CD4-positive, alpha-beta T cell (primary cell): ENCODE measurements around the gene IQGAP2. TPM values are rescaled to one million over a fixed set of nuclear protein-coding genes. Genes with fewer than 3 reads are reported as not detected.
A peak's percentile ranks its signal among the peaks of the same experiment; 100 is the strongest.

ENCODE experiments used
- ATAC-seq: fragments of 200-7000 bp; cut with Tn5 transposase; one replicate; pipeline ENCODE4 v1.10.0; 2022; ENCODE audit warnings: mild to moderate bottlenecking; ENCODE audit not compliant: poor library complexity
- CTCF ChIA-PET: fragments of 350-600 bp; sonication (Branson Sonifier 250); formaldehyde crosslinking; loops from one replicate; lab custom pipeline; 2021; ENCODE audit warnings: antibody characterized with exemption, inconsistent platforms; lab: Charles Lee
- POLR2A ChIA-PET: fragments of 350-600 bp; sonication (Branson Sonifier 250); formaldehyde crosslinking; loops from one replicate; lab custom pipeline; 2021; ENCODE audit warnings: antibody characterized with exemption, inconsistent platforms; lab: Charles Lee
- DNase-seq, 14 experiments: peaks; one replicate each; pipeline ENCODE4 v3.0.0-alpha.2; 2013 to 2020; ENCODE audit warnings: mixed read lengths in 2 of 14
- H3K27ac ChIP-seq, 2 donors: one replicate each; pipeline versions ENCODE4 v1.5.1 to v1.7.0; 2013; ENCODE audit warnings: low read length in 2 of 2, low read depth in 1 of 2, mild to moderate bottlenecking in 1 of 2
- H3K27me3 ChIP-seq, 2 experiments: 1 replicate in 1 of 2; 2 replicates in 1 of 2; pipeline versions ENCODE4 v1.6.1 to v1.7.0; 2013; ENCODE audit warnings: low read length in 2 of 2, control low read depth in 1 of 2, mild to moderate bottlenecking in 1 of 2, moderate library complexity in 1 of 2; ENCODE audit not compliant: insufficient read depth in 2 of 2, control insufficient read depth in 1 of 2
- H3K36me3 ChIP-seq: one replicate; pipeline ENCODE4 v1.6.1; 2013; ENCODE audit warnings: low read length, control low read depth; ENCODE audit not compliant: insufficient read depth
- H3K4me1 ChIP-seq: one replicate; pipeline ENCODE4 v1.6.1; 2013; ENCODE audit warnings: low read length, control low read depth; ENCODE audit not compliant: insufficient read depth
- H3K4me3 ChIP-seq: one replicate; pipeline ENCODE4 v1.5.1; 2013; ENCODE audit warnings: mild to moderate bottlenecking, low read length, moderate library complexity
- H3K9me3 ChIP-seq, 2 experiments: 1 replicate in 1 of 2; 2 replicates in 1 of 2; pipeline versions ENCODE4 v1.6.1 to v1.7.0; 2013; ENCODE audit warnings: low read length in 2 of 2, mild to moderate bottlenecking in 2 of 2, control low read depth in 1 of 2, moderate library complexity in 1 of 2; ENCODE audit not compliant: control insufficient read depth in 1 of 2, insufficient read depth in 1 of 2
- H3K27ac Mint-ChIP-seq: one replicate; pipeline ENCODE4 v1.8.0; 2020; ENCODE audit warnings: mixed read lengths
- H3K27me3 Mint-ChIP-seq: one replicate; pipeline ENCODE4 v1.8.0; 2021; ENCODE audit warnings: mixed read lengths
- H3K36me3 Mint-ChIP-seq: one replicate; pipeline ENCODE4 v1.8.0; 2021; ENCODE audit warnings: low read depth, mixed read lengths
- H3K4me1 Mint-ChIP-seq: one replicate; pipeline ENCODE4 v1.8.0; 2021; ENCODE audit warnings: low read depth, mixed read lengths
- H3K4me3 Mint-ChIP-seq: one replicate; pipeline ENCODE4 v1.8.0; 2020; ENCODE audit warnings: mild to moderate bottlenecking, mixed read lengths
- H3K9me3 Mint-ChIP-seq: one replicate; pipeline ENCODE4 v1.8.0; 2020; ENCODE audit warnings: mixed read lengths
- intact Hi-C, 2 experiments: fragments of 100-400 bp; cut with DNase I in 1 of 2; cut with micrococcal nuclease in 1 of 2; formaldehyde crosslinking; loops; one replicate each; pipeline versions ENCODE4 v1.15.1 to v1.9.0; 2023 to 2025; cut with DNase I, micrococcal nuclease
- total RNA-seq, 174 experiments: library from RNA in 2 of 174; stranded (reverse) in 2 of 174; gene quantifications; one replicate each; pipeline ENCODE4 v1.2.3 and lab custom pipeline; 2021 to 2026
- TF ChIP-seq, protein P1 (sequence below): fragments of 200-600 bp; IDR thresholded peaks from one replicate; pipeline ENCODE4 v1.8.0; 2022; ENCODE audit warnings: antibody characterized with exemption, mild to moderate bottlenecking

Gene IQGAP2
- total RNA-seq, 2 experiments from 2014 or later, result 58.8 TPM

DNA sequence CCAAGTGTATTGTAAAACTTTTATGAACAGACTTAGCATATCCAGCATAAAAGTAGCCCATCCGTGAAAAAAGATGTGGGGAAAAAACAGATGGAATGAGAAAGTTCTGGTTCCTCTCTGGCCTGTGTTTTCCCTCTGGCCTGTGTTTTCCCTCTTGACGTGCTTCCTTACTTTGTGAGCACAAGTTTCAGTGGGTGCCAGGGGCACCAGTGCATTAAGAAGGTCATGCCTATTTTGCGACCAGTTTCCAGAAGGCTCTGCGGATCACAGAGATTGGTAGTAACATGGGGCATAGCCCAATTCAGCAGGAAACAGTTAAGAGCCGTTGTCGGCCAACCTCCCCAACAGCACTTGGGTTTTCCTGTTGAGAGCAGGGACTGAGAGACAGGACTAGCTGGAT lies 43.7 kb downstream of the IQGAP2 start:
- CTCF ChIA-PET, result interaction anchor here (1.6 kb wide), 1 partner anchor 21 kb away, joined by 3 read pairs; no protein-coding TSS in a partner anchor
- POLR2A ChIA-PET, result interaction anchor here (1.1 kb wide), 1 partner anchor 16 kb away, joined by 3 read pairs; no protein-coding TSS in a partner anchor
- Mint-ChIP-seq H3K27ac (no peak overlapping the region), H3K4me1 (peaks cover 71% of the 10 kb centered on the region), H3K4me3 (no peak overlapping the region), H3K36me3 (peaks cover 63% of the 10 kb centered on the region), H3K27me3 (no peaks in the 10 kb centered on the region), H3K9me3 (no peaks in the 10 kb centered on the region)
- Histone ChIP-seq H3K4me1 (peaks cover 37% of the 10 kb centered on the region), H3K4me3 (no peak overlapping the region), H3K27me3 (no peaks in the 10 kb centered on the region), H3K9me3 (no peaks in the 10 kb centered on the region), H3K36me3 (peaks cover 27% of the 10 kb centered on the region), H3K27ac (no peak overlapping the region)
- ATAC-seq (no peak), DNase-seq (no peak)
- intact Hi-C loops, result no loop called here
- TF ChIP-seq, protein P1, sequence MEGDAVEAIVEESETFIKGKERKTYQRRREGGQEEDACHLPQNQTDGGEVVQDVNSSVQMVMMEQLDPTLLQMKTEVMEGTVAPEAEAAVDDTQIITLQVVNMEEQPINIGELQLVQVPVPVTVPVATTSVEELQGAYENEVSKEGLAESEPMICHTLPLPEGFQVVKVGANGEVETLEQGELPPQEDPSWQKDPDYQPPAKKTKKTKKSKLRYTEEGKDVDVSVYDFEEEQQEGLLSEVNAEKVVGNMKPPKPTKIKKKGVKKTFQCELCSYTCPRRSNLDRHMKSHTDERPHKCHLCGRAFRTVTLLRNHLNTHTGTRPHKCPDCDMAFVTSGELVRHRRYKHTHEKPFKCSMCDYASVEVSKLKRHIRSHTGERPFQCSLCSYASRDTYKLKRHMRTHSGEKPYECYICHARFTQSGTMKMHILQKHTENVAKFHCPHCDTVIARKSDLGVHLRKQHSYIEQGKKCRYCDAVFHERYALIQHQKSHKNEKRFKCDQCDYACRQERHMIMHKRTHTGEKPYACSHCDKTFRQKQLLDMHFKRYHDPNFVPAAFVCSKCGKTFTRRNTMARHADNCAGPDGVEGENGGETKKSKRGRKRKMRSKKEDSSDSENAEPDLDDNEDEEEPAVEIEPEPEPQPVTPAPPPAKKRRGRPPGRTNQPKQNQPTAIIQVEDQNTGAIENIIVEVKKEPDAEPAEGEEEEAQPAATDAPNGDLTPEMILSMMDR, result no peak

DNA sequence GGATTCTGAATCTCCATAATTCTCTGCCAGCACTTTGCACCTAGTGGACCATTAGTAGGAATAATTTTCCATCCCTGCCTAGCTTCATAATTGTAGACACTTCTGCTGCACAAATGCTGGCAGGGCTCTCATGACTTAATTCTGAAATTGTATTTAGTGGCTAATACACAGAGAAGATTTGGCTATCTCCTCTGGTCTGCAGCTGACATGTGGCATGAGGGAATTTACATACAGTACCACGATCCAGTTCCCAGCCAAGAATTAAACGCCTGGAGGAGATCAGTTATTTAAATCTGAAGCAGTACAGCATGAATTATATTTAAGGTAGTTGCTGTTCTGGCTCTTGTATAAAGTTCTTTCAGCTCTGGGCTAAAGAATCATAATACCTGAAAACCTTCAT lies 46.5 kb downstream of the IQGAP2 start:
- Mint-ChIP-seq H3K4me3 (no peak overlapping the region), H3K27me3 (no peaks in the 10 kb centered on the region), H3K36me3 (peaks cover 51% of the 10 kb centered on the region), H3K4me1 (peaks cover 67% of the 10 kb centered on the region), H3K27ac (no peak overlapping the region), H3K9me3 (no peaks in the 10 kb centered on the region)
- no peak for DNase-seq
- no peaks in the 10 kb centered on the region for H3K9me3 ChIP-seq
- TF ChIP-seq, protein P1, result no peak
- CTCF ChIA-PET, result interaction anchor here (2.1 kb wide), 1 partner anchor 13 kb away, joined by 7 read pairs; no protein-coding TSS in a partner anchor
- H3K27me3 ChIP-seq, result no peaks in the 10 kb centered on the region
- H3K4me3 ChIP-seq, result no peak overlapping the region
- H3K27ac ChIP-seq, result no peak overlapping the region
- peaks cover 40% of the 10 kb centered on the region for H3K4me1 ChIP-seq
- H3K36me3 ChIP-seq, result peaks cover 25% of the 10 kb centered on the region
- POLR2A ChIA-PET, result interaction anchor here (1.6 kb wide), 1 partner anchor 93 kb away, joined by 6 read pairs; no protein-coding TSS in a partner anchor
- no peak for ATAC-seq
- intact Hi-C loops, result no loop called here

DNA sequence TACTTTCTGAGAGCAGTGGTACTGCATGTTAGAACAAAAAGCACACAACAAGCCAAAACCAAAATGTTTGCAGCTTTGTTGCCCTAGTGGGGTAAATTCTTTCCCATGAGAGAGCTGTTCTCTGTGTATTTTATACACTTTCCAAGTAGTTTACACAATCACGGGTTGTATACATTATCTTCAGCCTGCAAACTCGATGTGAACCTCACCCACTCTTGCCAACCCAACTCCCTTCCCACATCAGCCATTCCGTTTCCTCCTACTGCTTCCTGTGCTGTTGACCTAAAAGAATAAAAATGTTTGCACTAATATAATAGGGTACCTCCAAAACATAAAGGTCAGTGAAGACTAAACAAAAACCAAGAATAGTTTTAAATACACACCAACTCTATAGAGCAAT lies 47.0 kb downstream of the IQGAP2 start:
- Mint-ChIP-seq H3K4me3 (peak overlapping the region; percentile 66), H3K36me3 (peaks cover 51% of the 10 kb centered on the region), H3K27me3 (no peaks in the 10 kb centered on the region), H3K27ac (peak overlapping the region; percentile 1), H3K4me1 (peaks cover 64% of the 10 kb centered on the region), H3K9me3 (no peaks in the 10 kb centered on the region)
- no peak overlapping the region for H3K27ac ChIP-seq
- intact Hi-C loops, result no loop called here
- ATAC-seq (no peak), DNase-seq (no peak)
- TF ChIP-seq, protein P1, result no peak
- POLR2A ChIA-PET, result interaction anchor here (1.6 kb wide), 1 partner anchor 93 kb away, joined by 6 read pairs; no protein-coding TSS in a partner anchor
- H3K27me3 ChIP-seq, result no peaks in the 10 kb centered on the region
- CTCF ChIA-PET, result interaction anchor here (1.0 to 2.1 kb wide), 3 partner anchors 12 to 46 kb away, joined by 3 to 7 read pairs (median 5); no protein-coding TSS in a partner anchor
- H3K36me3 ChIP-seq, result peaks cover 20% of the 10 kb centered on the region
- no peak overlapping the region for H3K4me3 ChIP-seq
- peaks cover 40% of the 10 kb centered on the region for H3K4me1 ChIP-seq
- H3K9me3 ChIP-seq, result no peaks in the 10 kb centered on the region
